GM12878 (cell line): ENCODE data around the gene GID8. TPM values are rescaled to one million over a fixed set of nuclear protein-coding genes. Genes with fewer than 3 reads are reported as not detected.

ENCODE experiments used
- ATAC-seq: fragments of 200-7000 bp; cut with Tn5 transposase; 3 replicates; pipeline ENCODE4 v1.9.1; 2020; ENCODE audit warnings: mild to moderate bottlenecking, moderate library complexity
- BruUV-seq: library from RNA; stranded (reverse); fragments of 400-500 nt; replicated peaks from 2 replicates; lab custom pipeline; 2021; lab: Mats Ljungman, UMichigan
- CTCF ChIA-PET: fragments of 300-600 bp; sonication (Branson Sonifier 250); formaldehyde crosslinking; extraction: SDS; loops from one replicate; lab custom pipeline; 2021; ENCODE audit warnings: inconsistent platforms; lab: Yijun Ruan, JAX
- POLR2A ChIA-PET: fragments of 350-600 bp; formaldehyde crosslinking; extraction: SDS; loops from one replicate; lab custom pipeline; 2021; ENCODE audit warnings: inconsistent platforms; lab: Charles Lee
- RAD21 ChIA-PET: fragments of 300-600 bp; sonication (Branson Sonifier 250); formaldehyde crosslinking; loops from one replicate; lab custom pipeline; 2023; ENCODE audit warnings: antibody characterized with exemption; ENCODE audit not compliant: unreplicated experiment; lab: Charles Lee
- SMC1A ChIA-PET: fragments of 300-600 bp; sonication (Branson Sonifier 250); formaldehyde crosslinking; loops from one replicate; lab custom pipeline; 2023; ENCODE audit not compliant: unreplicated experiment, uncharacterized antibody; lab: Charles Lee
- DNase-seq: peaks from one replicate; pipeline ENCODE4 v3.0.0-alpha.2; 2011; ENCODE audit warnings: low read depth, low spot score
- FAIRE-seq: peaks from 3 replicates; lab custom pipeline; 2011; peaks lifted over from hg19 to GRCh38; lab: Jason Lieb, UNC
- H2AFZ ChIP-seq: 2 replicates; pipeline ENCODE4 v1.6.0; 2011; ENCODE audit warnings: low read depth, low read length, control low read depth; ENCODE audit not compliant: control insufficient read depth
- H3K27ac ChIP-seq: 2 replicates; pipeline ENCODE4 v1.5.1; 2011; ENCODE audit warnings: control low read depth; ENCODE audit not compliant: control insufficient read depth, insufficient read depth
- H3K27me3 ChIP-seq, 2 experiments: replicated peaks in 1 of 2; 2 replicates each; pipeline versions ENCODE4 v1.6.0 to v1.6.1; 2011; ENCODE audit warnings: low read length in 1 of 2; ENCODE audit not compliant: control insufficient read depth in 2 of 2, insufficient read depth in 2 of 2
- H3K36me3 ChIP-seq, 2 experiments: 2 replicates each; pipeline ENCODE4 v1.5.1; 2011; ENCODE audit warnings: low read length in 1 of 2; ENCODE audit not compliant: control insufficient read depth in 2 of 2, insufficient read depth in 2 of 2
- H3K4me1 ChIP-seq: 2 replicates; pipeline ENCODE4 v1.6.1; 2011; ENCODE audit warnings: mild to moderate bottlenecking, low read length, moderate library complexity, mixed read lengths; ENCODE audit not compliant: control insufficient read depth, insufficient read depth
- H3K4me2 ChIP-seq: 2 replicates; pipeline ENCODE4 v1.6.0; 2011; ENCODE audit warnings: control low read depth; ENCODE audit not compliant: control insufficient read depth, insufficient read depth
- H3K4me3 ChIP-seq: fragments of 200-600 bp; sonication (generic); 2 replicates; pipeline ENCODE4 v1.5.1; 2016
- H3K79me2 ChIP-seq: 2 replicates; pipeline ENCODE4 v1.6.0; 2011; ENCODE audit warnings: low read length; ENCODE audit not compliant: control insufficient read depth, insufficient read depth
- H3K9ac ChIP-seq: 2 replicates; pipeline ENCODE4 v1.8.0; 2011; ENCODE audit warnings: low read length, control low read depth, mixed read lengths; ENCODE audit not compliant: control insufficient read depth, insufficient read depth
- H3K9me3 ChIP-seq: replicated peaks from 3 replicates; pipeline ENCODE4 v1.5.1; 2011; ENCODE audit warnings: mild to moderate bottlenecking, low read length; ENCODE audit not compliant: control insufficient read depth, insufficient read depth
- H4K20me1 ChIP-seq: 2 replicates; pipeline ENCODE4 v1.6.0; 2011; ENCODE audit not compliant: control insufficient read depth, insufficient read depth
- DPF2 ChIP-seq: fragments of 450-650 bp; IDR thresholded peaks from 2 replicates; pipeline ENCODE4 v1.6.1; 2017; ENCODE audit warnings: mild to moderate bottlenecking
- GATAD2B ChIP-seq: fragments of 450-650 bp; conservative IDR thresholded peaks from 2 replicates; pipeline ENCODE4 v1.6.1; 2017; ENCODE audit warnings: low read depth, mild to moderate bottlenecking, moderate library complexity
- PBX3 ChIP-seq: IDR thresholded peaks from 2 replicates; pipeline ENCODE4 v1.6.1; 2011; ENCODE audit warnings: mild to moderate bottlenecking, low read depth, low read length, moderate library complexity; ENCODE audit not compliant: insufficient replicate concordance
- WGBS: methylation state at CpG from one replicate; pipeline ENCODE4 v1.1.6; 2016; ENCODE audit warnings: low lambda C conversion rate; ENCODE audit not compliant: insufficient replicate concordance, insufficient coverage; ENCODE audit errors: missing lambda C conversion rate; 5-methylcytosine and 5-hydroxymethylcytosine counted together
- in situ Hi-C: fragments of 300-500 bp; cut with MboI; formaldehyde crosslinking; loops from 9 replicates; pipeline ENCODE4 v1.14.3; 2018; ENCODE audit warnings: mixed read lengths
- intact Hi-C: fragments of 100-400 bp; cut with micrococcal nuclease; formaldehyde crosslinking; loops from one replicate; pipeline ENCODE4 v1.14.2; 2022; ENCODE audit not compliant: unreplicated experiment
- polyA plus RNA-seq, 11 experiments: library from polyadenylated mRNA; depleted of rRNA in 4 of 11; unstranded in 6 of 11; stranded (reverse) in 5 of 11; fragments of >200 nt; fragmentation: Nextera tagmentation in 4 of 11; fragmentation: Illumina TruSeq in 1 of 11; extraction: Ambion mirVana in 4 of 11; extraction: Trizol in 1 of 11; gene quantifications; 1 replicate in 1 of 11; 2 replicates in 10 of 11; pipeline versions ENCODE4 v1.2.1 to v1.2.3, GENCODE V29; 2011 to 2016; ENCODE audit warnings: inconsistent platforms in 2 of 11, missing spikeins in 2 of 11, low read depth in 1 of 11
- total RNA-seq, 4 experiments: library from RNA; depleted of rRNA in 3 of 4; stranded (reverse); fragments of >200 nt in 3 of 4; fragmentation: Illumina TruSeq in 1 of 4; extraction: Trizol in 1 of 4; gene quantifications; 2 replicates each; pipeline versions ENCODE4 v1.2.1 to v1.2.3, GENCODE V29; 2013 to 2021

GID8 gene
- total and polyA plus RNA-seq, 10 of the 15 experiments (the other 5 are each of a cell fraction or from before 2014, with no cell fraction given), result 12.0 to 33.8 (median 22.2) TPM

GRCh38 chr20:62972845-62973745, 35.1 kb downstream of the GID8 start:
- peak overlapping the region; percentile 59 for H3K4me2 ChIP-seq
- no peaks in the 10 kb centered on the region for H3K79me2 ChIP-seq
- peaks cover 0 to 6% of the 10 kb centered on the region in 2 experiments; a peak in 2 of 4 replicates for H3K27me3 ChIP-seq
- no peak overlapping the region for H3K4me3 ChIP-seq
- whole genome bisulfite sequencing, result 40% methylated on average over 35 of the region's 48 CpGs
- no peak for FAIRE-seq
- in situ Hi-C loops (no loop called here), intact Hi-C loops (loop anchor here (1.0 to 2.0 kb wide), 2 partner anchors 36 to 204 kb away; no protein-coding TSS in a partner anchor)
- H3K27ac ChIP-seq, result no peak overlapping the region
- BruUV-seq, result no TSS peak
- peaks cover 21% of the 10 kb centered on the region for H3K4me1 ChIP-seq
- ChIA-PET SMC1A (interaction anchor here (0.6 to 1.7 kb wide), 8 partner anchors 19 to 208 kb away, joined by 4 to 15 read pairs (median 6); no protein-coding TSS in a partner anchor), RAD21 (interaction anchor here (0.6 to 1.4 kb wide), 18 partner anchors 8 to 250 kb away, joined by 3 to 16 read pairs (median 4); partner anchors contain the start of genes GID8, SLC17A9, TCFL5 and YTHDF1)
- peak overlapping the region; percentile 34 for H2AFZ ChIP-seq
- H4K20me1 ChIP-seq, result no peaks in the 10 kb centered on the region
- no peaks in the 10 kb centered on the region for H3K9me3 ChIP-seq
- no peaks in the 10 kb centered on the region for H3K36me3 ChIP-seq
- TF ChIP-seq GATAD2B (0 out of 2 replicates have a peak, but pooled peaks have one; percentile 6), DPF2 (0 out of 2 replicates have a peak, but pooled peaks have one; percentile 4), PBX3 (no peak)
- TF ChIP-seq, all 136 proteins: peak for 2
- DNase-seq (no peak), ATAC-seq (no peak)
- ChIA-PET CTCF (interaction anchor here (0.6 to 1.6 kb wide), 18 partner anchors 8 to 241 kb away, joined by 3 to 9 read pairs (median 3); partner anchors contain the start of gene SLC17A9), POLR2A (interaction anchor here (0.6 to 1.8 kb wide), 5 partner anchors 19 to 71 kb away, joined by 3 to 13 read pairs (median 3); no protein-coding TSS in a partner anchor)
- no peak overlapping the region for H3K9ac ChIP-seq
